ENCODE data around the gene GLDC.

- no peak for TF ChIP-seq ZNF274 (IDR thresholded peaks at IDR 0.05; ENCODE audit: low read depth, low read length)
- TF ChIP-seq YY1 (IDR thresholded peaks at IDR 0.05; ENCODE audit: insufficient read depth, insufficient read length), result no peak
- no peak for TF ChIP-seq SUZ12 (IDR thresholded peaks at IDR 0.05; ENCODE audit: extremely low read depth, insufficient read depth, insufficient read length)
These were observed 106.9 kb downstream of the GLDC start for GRCh38 chr9:6538666-6539071.

Measured in NT2/D1 (cell line).